SK-N-SH (cell line): ENCODE data around the gene PTPN14. TPM values are rescaled to one million over a fixed set of nuclear protein-coding genes. Genes with fewer than 3 reads are reported as not detected.

Experiments
- CTCF ChIA-PET: fragments of 300-600, 350-600 bp; formaldehyde crosslinking; extraction: SDS; loops from one replicate; lab custom pipeline; 2021; lab: Yijun Ruan, JAX
- POLR2A ChIA-PET: fragments of 350-600 bp; sonication (Branson Sonifier 250); formaldehyde crosslinking; extraction: SDS; loops from one replicate; lab custom pipeline; 2020; ENCODE audit warnings: antibody characterized with exemption, inconsistent platforms; lab: Yijun Ruan, JAX
- DNase-seq: peaks from one replicate; pipeline ENCODE4 v3.0.0; 2012
- H2AFZ ChIP-seq: fragments of 200-600 bp; sonication (generic); 2 replicates; pipeline ENCODE4 v1.8.1; 2016; ENCODE audit warnings: antibody characterized with exemption, mild to moderate bottlenecking, low read depth
- H3F3A ChIP-seq: fragments of 200-600 bp; sonication (generic); replicated peaks from 2 replicates; pipeline ENCODE3; 2016; ENCODE audit warnings: antibody characterized with exemption, mild to moderate bottlenecking; ENCODE audit not compliant: insufficient read depth
- H3K27ac ChIP-seq, 2 experiments: fragments of 200-500 bp in 1 of 2; fragments of 200-600 bp in 1 of 2; sonication (Bioruptor generic) in 1 of 2; sonication (generic), shearing (Covaris generic) in 1 of 2; 2 replicates each; pipeline versions ENCODE4 v1.5.1 to v1.6.1; 2014 to 2016; ENCODE audit warnings: low read depth in 2 of 2, inconsistent platforms in 1 of 2, low read length in 1 of 2, mild to moderate bottlenecking in 1 of 2, mixed read lengths in 1 of 2
- H3K27me3 ChIP-seq: fragments of 200-600 bp; sonication (generic), shearing (Covaris generic); 2 replicates; pipeline ENCODE4 v1.6.1; 2016; ENCODE audit warnings: mixed run types; ENCODE audit not compliant: insufficient read depth
- H3K36me3 ChIP-seq, 2 experiments: fragments of 200-500 bp in 1 of 2; fragments of 200-600 bp in 1 of 2; sonication (Bioruptor generic) in 1 of 2; sonication (generic) in 1 of 2; replicated peaks in 1 of 2; 2 replicates each; pipeline versions ENCODE3 to v1.5.1; 2014 to 2016; ENCODE audit warnings: low read length in 1 of 2, mild to moderate bottlenecking in 1 of 2; ENCODE audit not compliant: insufficient read depth in 2 of 2, control insufficient read depth in 1 of 2
- H3K4me1 ChIP-seq, 2 experiments: fragments of 200-500 bp in 1 of 2; fragments of 200-600 bp in 1 of 2; sonication (Bioruptor generic) in 1 of 2; sonication (generic), shearing (Covaris generic) in 1 of 2; 2 replicates each; pipeline versions ENCODE4 v1.5.1 to v1.6.1; 2014 to 2016; ENCODE audit warnings: low read depth in 1 of 2, low read length in 1 of 2, mixed run types in 1 of 2; ENCODE audit not compliant: insufficient read depth in 2 of 2, control insufficient read depth in 1 of 2
- H3K4me2 ChIP-seq: fragments of 200-600 bp; sonication (generic), shearing (Covaris generic); 2 replicates; pipeline ENCODE4 v1.6.1; 2017; ENCODE audit warnings: mixed run types
- H3K4me3 ChIP-seq, 2 experiments: fragments of 200-500 bp in 1 of 2; fragments of 200-600 bp in 1 of 2; sonication (Bioruptor generic) in 1 of 2; sonication (generic), shearing (Covaris generic) in 1 of 2; 2 replicates each; pipeline versions ENCODE4 v1.5.1 to v1.8.1; 2014 to 2016; ENCODE audit warnings: low read depth in 2 of 2, inconsistent platforms in 1 of 2, low read length in 1 of 2, mild to moderate bottlenecking in 1 of 2, mixed read lengths in 1 of 2, moderate library complexity in 1 of 2
- H3K79me2 ChIP-seq: fragments of 200-600 bp; sonication (generic); 2 replicates; pipeline ENCODE4 v1.8.1; 2017; ENCODE audit warnings: mild to moderate bottlenecking; ENCODE audit not compliant: insufficient read depth
- H3K9ac ChIP-seq: fragments of 200-600 bp; sonication (generic); 2 replicates; pipeline ENCODE4 v1.6.1; 2017; ENCODE audit warnings: mixed run types
- H3K9me2 ChIP-seq: fragments of 200-600 bp; sonication (generic); 2 replicates; pipeline ENCODE4 v1.6.1; 2017; ENCODE audit warnings: mixed run types
- H3K9me3 ChIP-seq: fragments of 200-600 bp; sonication (generic); 2 replicates; pipeline ENCODE4 v1.6.1; 2017; ENCODE audit warnings: mixed run types, mild to moderate bottlenecking, moderate library complexity
- H4K20me1 ChIP-seq: fragments of 200-600 bp; sonication (generic); 2 replicates; pipeline ENCODE4 v1.6.1; 2017; ENCODE audit warnings: mild to moderate bottlenecking, mixed run types; ENCODE audit not compliant: insufficient read depth
- CHD2 ChIP-seq: fragments of 150-350 bp; IDR thresholded peaks from 2 replicates; pipeline ENCODE4 v1.6.1; 2018; ENCODE audit warnings: low read length; ENCODE audit not compliant: partially characterized antibody
- ELF1 ChIP-seq: IDR thresholded peaks from 2 replicates; pipeline ENCODE4 v1.4.0; 2012
- EP300 ChIP-seq, 2 experiments: IDR thresholded peaks; 2 replicates each; pipeline versions ENCODE4 v1.4.0 to v1.6.1; 2012; ENCODE audit warnings: borderline replicate concordance in 1 of 2, low read depth in 1 of 2, low read length in 1 of 2
- FOSL2 ChIP-seq: IDR thresholded peaks from 2 replicates; pipeline ENCODE4 v1.4.0; 2012; ENCODE audit warnings: low read depth, mild to moderate bottlenecking, moderate library complexity, borderline replicate concordance
- IRF3 ChIP-seq: fragments of 150-350 bp; IDR thresholded peaks from 2 replicates; pipeline ENCODE4 v1.6.1; 2016; ENCODE audit warnings: mild to moderate bottlenecking, low read depth, low read length
- MAX ChIP-seq: IDR thresholded peaks from 2 replicates; pipeline ENCODE4 v1.4.0; 2012; ENCODE audit warnings: low read depth
- MEF2A ChIP-seq: IDR thresholded peaks from 2 replicates; pipeline ENCODE4 v1.4.0; 2012; ENCODE audit warnings: low read depth, borderline replicate concordance
- MXI1 ChIP-seq: IDR thresholded peaks from 2 replicates; pipeline ENCODE4 v1.6.1; 2012; ENCODE audit warnings: mild to moderate bottlenecking, low read depth, low read length, improper control_type of control experiment
- NFIC ChIP-seq: IDR thresholded peaks from 2 replicates; pipeline ENCODE4 v1.4.0; 2012; ENCODE audit warnings: borderline replicate concordance
- PBX3 ChIP-seq: IDR thresholded peaks from 2 replicates; pipeline ENCODE4; 2012
- REST ChIP-seq: IDR thresholded peaks from 2 replicates; pipeline ENCODE4 v1.6.1; 2012; ENCODE audit warnings: mild to moderate bottlenecking, low read depth, low read length, moderate library complexity
- RFX5 ChIP-seq: IDR thresholded peaks from 2 replicates; pipeline ENCODE4 v1.6.1; 2012; ENCODE audit warnings: mild to moderate bottlenecking, improper control_type of control experiment, low read length
- SMC3 ChIP-seq: IDR thresholded peaks from 2 replicates; pipeline ENCODE4 v1.6.1; 2012; ENCODE audit warnings: low read depth, low read length, improper control_type of control experiment
- TCF12 ChIP-seq: IDR thresholded peaks from 2 replicates; pipeline ENCODE4 v1.4.0; 2012
- ZBTB33 ChIP-seq: IDR thresholded peaks from 2 replicates; pipeline ENCODE4 v1.4.0; 2012; ENCODE audit warnings: low read depth, borderline replicate concordance
- WGBS: methylation state at CpG from one replicate; pipeline ENCODE4 v1.1.6; 2017; ENCODE audit warnings: low lambda C conversion rate; 5-methylcytosine and 5-hydroxymethylcytosine counted together
- polyA plus RNA-seq, 3 experiments: library from polyadenylated mRNA; depleted of rRNA; stranded (reverse); fragments of >200 nt; gene quantifications; 2 replicates each; pipeline ENCODE4 v1.2.3, GENCODE V29; 2012

PTPN14 gene
- polyA plus RNA-seq, 1 of the 3 experiments (the other 2 are of a cell fraction): 12.8 TPM

GRCh38 chr1:214384373-214385079 is 166.9 kb downstream of the PTPN14 start:
- Histone ChIP-seq H3K27ac (no peak overlapping the region), H3K9me3 (no peaks in the 10 kb centered on the region), H3K4me2 (no peak overlapping the region), H3K9me2 (no peaks in the 10 kb centered on the region), H3K9ac (no peak overlapping the region), H3F3A (peaks cover 6% of the 10 kb centered on the region), H3K4me1 (no peaks in the 10 kb centered on the region; a peak in 2 of 4 replicates), H3K36me3 (peaks cover 50 to 87% of the 10 kb centered on the region in 2 experiments), H4K20me1 (no peaks in the 10 kb centered on the region), H3K27me3 (no peaks in the 10 kb centered on the region), H2AFZ (no peak overlapping the region), H3K79me2 (peaks cover 54% of the 10 kb centered on the region), H3K4me3 (no peak overlapping the region)
- DNase-seq: no peak
- POLR2A ChIA-PET: no interaction called here
- WGBS: 99% methylated on average over 18 of the region's 18 CpGs
- TF ChIP-seq TCF12: no peak
- TF ChIP-seq FOSL2: no peak
- TF ChIP-seq MEF2A: no peak
- no peak for TF ChIP-seq RFX5
- no peak for TF ChIP-seq MXI1
- TF ChIP-seq ELF1: no peak
- CTCF ChIA-PET: no interaction called here

GRCh38 chr1:214383381-214384372 is 167.7 kb downstream of the PTPN14 start:
- ChIA-PET CTCF (no interaction called here), POLR2A (no interaction called here)
- 86% methylated on average over 15 of the region's 45 CpGs for WGBS
- Histone ChIP-seq H3K79me2 (peaks cover 55% of the 10 kb centered on the region), H3K36me3 (peaks cover 47 to 84% of the 10 kb centered on the region in 2 experiments), H4K20me1 (no peaks in the 10 kb centered on the region), H3K27me3 (no peaks in the 10 kb centered on the region), H3K9me3 (no peaks in the 10 kb centered on the region), H3K4me2 (no peak overlapping the region), H3K4me1 (no peaks in the 10 kb centered on the region; a peak in 1 of 4 replicates), H3K4me3 (no peak overlapping the region), H3K27ac (no peak overlapping the region), H3K9ac (no peak overlapping the region), H3K9me2 (no peaks in the 10 kb centered on the region), H3F3A (peaks cover 8% of the 10 kb centered on the region), H2AFZ (no peak overlapping the region)
- no peak for DNase-seq
- TF ChIP-seq ZBTB33 (no peak), REST (no peak), IRF3 (no peak), NFIC (no peak), TCF12 (no peak), SMC3 (no peak), MAX (no peak), PBX3 (no peak), EP300 (IDR thresholded peaks at IDR 0.05; ENCODE audit: borderline replicate concordance in 1 of 2, low read depth in 1 of 2, low read length in 1 of 2) (no peak), CHD2 (no peak)
